MM.1S (cell line): Measurements from ENCODE around the gene HAUS7.

Source experiments
- CTCF ChIP-seq: fragments of 300-600 bp; sonication (generic); IDR thresholded peaks from 2 replicates; pipeline ENCODE4 v1.5.1; 2016; ENCODE audit warnings: antibody characterized with exemption, low read length, mixed read lengths
- EZH2 ChIP-seq: fragments of 300-600 bp; sonication (generic); optimal IDR thresholded peaks from 2 replicates; pipeline ENCODE3; 2017; ENCODE audit warnings: low read depth, mild to moderate bottlenecking, antibody characterized with exemption, low read length, mixed read lengths
- EZH2phosphoT487 ChIP-seq: fragments of 300-600 bp; sonication (generic); IDR thresholded peaks from 2 replicates; pipeline ENCODE4 v1.6.1; 2018; ENCODE audit warnings: antibody characterized with exemption, low read length

- no peak for TF ChIP-seq CTCF
- no peak for TF ChIP-seq EZH2
- no peak for TF ChIP-seq EZH2phosphoT487
Measured at GRCh38 chrX:153449368-153450113, 20.8 kb downstream of the HAUS7 start.
